Suprapubic skin (tissue), 4 donors: ENCODE data around the gene VPS26B. TPM values are rescaled to one million over a fixed set of nuclear protein-coding genes. Genes with fewer than 3 reads are reported as not detected.
"Not testable (repeated sequence)": the region's sequence is repeated elsewhere in the genome, so short reads cannot be mapped to it uniquely, and the experiment has no call there.

Source experiments
- DNase-seq, 2 donors: peaks; one replicate each; pipeline ENCODE4 v3.0.0-alpha.2; 2019; ENCODE audit warnings: low spot score in 2 of 2
- H3K27ac ChIP-seq: fragments of 200-600 bp; sonication (generic); one replicate; pipeline ENCODE4 v1.5.1; 2019
- H3K27me3 ChIP-seq: fragments of 200-600 bp; sonication (generic); one replicate; pipeline ENCODE4 v1.5.1; 2019
- H3K36me3 ChIP-seq: fragments of 200-600 bp; sonication (generic); one replicate; pipeline ENCODE4 v1.5.1; 2019
- H3K4me1 ChIP-seq: fragments of 200-600 bp; sonication (generic); one replicate; pipeline ENCODE4 v1.5.1; 2019
- H3K4me3 ChIP-seq: fragments of 200-600 bp; sonication (generic); one replicate; pipeline ENCODE4 v1.5.1; 2019; ENCODE audit warnings: mild to moderate bottlenecking
- H3K9me3 ChIP-seq: fragments of 200-600 bp; sonication (generic); one replicate; pipeline ENCODE4 v1.5.1; 2019
- CTCF ChIP-seq, 2 donors: fragments of 200-600 bp in 1 of 2; fragments of 450-650 bp in 1 of 2; sonication (generic) in 1 of 2; IDR thresholded peaks; one replicate each; pipeline ENCODE4 v1.5.1; 2016 to 2019; ENCODE audit warnings: antibody characterized with exemption in 2 of 2, mild to moderate bottlenecking in 1 of 2, moderate library complexity in 1 of 2
- EP300 ChIP-seq: sonication (generic); formaldehyde crosslinking; IDR thresholded peaks from one replicate; pipeline ENCODE4 v1.6.1; 2017; ENCODE audit warnings: antibody characterized with exemption
- POLR2A ChIP-seq, 2 donors: fragments of 450-650 bp; IDR thresholded peaks; one replicate each; pipeline ENCODE4 v1.6.1; 2017; ENCODE audit warnings: antibody characterized with exemption in 2 of 2, mild to moderate bottlenecking in 2 of 2, moderate library complexity in 2 of 2
- POLR2AphosphoS5 ChIP-seq, 3 donors: sonication (generic); formaldehyde crosslinking; IDR thresholded peaks; one replicate each; pipeline ENCODE4 v1.6.1; 2017; ENCODE audit warnings: antibody characterized with exemption in 3 of 3
- WGBS: methylation state at CpG from one replicate; pipeline ENCODE4 v1.1.5; 2018; 5-methylcytosine and 5-hydroxymethylcytosine counted together
- total RNA-seq, 4 donors: library from RNA; depleted of rRNA; stranded (reverse); fragments of >200 nt; gene quantifications; one replicate each; pipeline ENCODE4 v1.1.0, GENCODE V29; 2016

VPS26B gene
- total RNA-seq, 4 donors from 2014 or later: 60.4 to 80.9 (median 74.4) TPM

- Histone ChIP-seq H3K9me3 (no peaks in the 10 kb centered on the region), H3K4me3 (no peak overlapping the region), H3K4me1 (peaks cover 6% of the 10 kb centered on the region), H3K27me3 (peaks cover 16% of the 10 kb centered on the region), H3K36me3 (no peaks in the 10 kb centered on the region), H3K27ac (no peak overlapping the region)
- DNase-seq: no peak
- WGBS: 78% methylated on average over 20 of the region's 22 CpGs
- no peak for TF ChIP-seq CTCF (IDR thresholded peaks at IDR 0.05)
- TF ChIP-seq EP300: no peak
- TF ChIP-seq POLR2AphosphoS5 (IDR thresholded peaks at IDR 0.05): no peak
- no peak for TF ChIP-seq POLR2A (IDR thresholded peaks at IDR 0.05)
Measured at GRCh38 chr11:134282121-134283045, 57.9 kb downstream of the VPS26B start.

GRCh38 chr11:134283461-134284230 lies 59.2 kb downstream of the VPS26B start:
- DNase-seq: no peak
- no peaks in the 10 kb centered on the region for H3K9me3 ChIP-seq
- 93% methylated on average over 15 of the region's 16 CpGs for WGBS
- H3K4me3 ChIP-seq: no peak overlapping the region
- H3K36me3 ChIP-seq: no peaks in the 10 kb centered on the region
- no peak for TF ChIP-seq EP300
- no peak for TF ChIP-seq CTCF (IDR thresholded peaks at IDR 0.05)
- no peak for TF ChIP-seq POLR2AphosphoS5 (IDR thresholded peaks at IDR 0.05)
- TF ChIP-seq POLR2A (IDR thresholded peaks at IDR 0.05): no peak
- peaks cover 6% of the 10 kb centered on the region for H3K4me1 ChIP-seq
- H3K27ac ChIP-seq: no peak overlapping the region
- H3K27me3 ChIP-seq: peaks cover 4% of the 10 kb centered on the region

- H3K27ac ChIP-seq, H3K27me3 ChIP-seq, H3K9me3 ChIP-seq, H3K36me3 ChIP-seq, DNase-seq, H3K4me3 ChIP-seq, H3K4me1 ChIP-seq: not testable (repeated sequence)
- 83% methylated on average over 5 of the region's 5 CpGs for WGBS
Measured at GRCh38 chr11:134284349-134284748, 59.9 kb downstream of the VPS26B start.

- H3K36me3 ChIP-seq: no peaks in the 10 kb centered on the region
- peaks cover 3% of the 10 kb centered on the region for H3K4me1 ChIP-seq
- H3K9me3 ChIP-seq: no peaks in the 10 kb centered on the region
- DNase-seq: no peak
- no peak overlapping the region for H3K27ac ChIP-seq
- no peaks in the 10 kb centered on the region for H3K27me3 ChIP-seq
- WGBS: 88% methylated on average over 12 of the region's 12 CpGs
- H3K4me3 ChIP-seq: no peak overlapping the region
- TF ChIP-seq EP300 (no peak), POLR2A (IDR thresholded peaks at IDR 0.05) (no peak), POLR2AphosphoS5 (IDR thresholded peaks at IDR 0.05) (no peak), CTCF (IDR thresholded peaks at IDR 0.05) (no peak)
Measured at GRCh38 chr11:134287561-134287960, 63.1 kb downstream of the VPS26B start.

GRCh38 chr11:134288486-134288885 lies 64.0 kb downstream of the VPS26B start:
- DNase-seq: no peak
- WGBS: 93% methylated on average over 9 of the region's 13 CpGs
- Histone ChIP-seq H3K9me3 (no peaks in the 10 kb centered on the region), H3K27ac (no peak overlapping the region), H3K27me3 (no peaks in the 10 kb centered on the region), H3K36me3 (no peaks in the 10 kb centered on the region), H3K4me3 (no peak overlapping the region), H3K4me1 (no peaks in the 10 kb centered on the region)
- TF ChIP-seq POLR2A (IDR thresholded peaks at IDR 0.05) (no peak), POLR2AphosphoS5 (IDR thresholded peaks at IDR 0.05) (no peak), CTCF (IDR thresholded peaks at IDR 0.05) (no peak), EP300 (no peak)
